ENCODE measurements around the gene CCDC136. TPM values are rescaled to one million over a fixed set of nuclear protein-coding genes. Genes with fewer than 3 reads are reported as not detected.

The CCDC136 gene
- total RNA-seq, 1 experiment from 2014 or later = 31.1 TPM

DNA sequence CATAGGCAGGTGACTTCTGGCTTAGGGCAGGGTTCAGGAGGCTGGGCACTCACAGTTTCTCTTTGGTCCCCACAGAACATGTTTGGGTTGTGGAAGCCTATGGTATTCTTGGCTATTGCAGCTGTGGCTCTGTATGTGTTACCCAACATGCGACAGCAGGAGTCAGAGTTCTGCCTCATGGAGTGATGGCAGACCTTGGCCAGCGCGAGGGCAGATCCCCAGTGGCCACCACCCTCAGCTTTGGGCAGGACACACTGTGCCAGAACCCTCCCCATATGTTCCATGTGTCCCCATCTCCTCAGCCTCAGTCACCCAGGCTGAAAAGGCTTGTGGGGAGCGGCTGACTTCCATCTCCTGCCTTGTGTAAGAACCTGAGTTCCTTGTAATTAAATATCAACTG lies 30.0 kb downstream of the CCDC136 start:
- Histone ChIP-seq H3K27ac (ENCODE audit: insufficient read length, low read depth, low read length) (no peak overlapping the region), H3K9me3 (ENCODE audit: control insufficient read depth, low read depth, low read length) (no peaks in the 10 kb centered on the region), H3K14ac (ENCODE audit: insufficient read depth, low read length) (no peak overlapping the region), H3K79me1 (ENCODE audit: insufficient read depth, low read depth, low read length, poor library complexity, severe bottlenecking) (no peaks in the 10 kb centered on the region), H4K91ac (ENCODE audit: insufficient read length, low read depth, low read length) (no peak overlapping the region), H2BK120ac (ENCODE audit: low read depth, low read length, poor library complexity, severe bottlenecking) (no peak overlapping the region), H3K18ac (ENCODE audit: insufficient read length, low read depth, low read length) (no peak overlapping the region), H3K4me2 (ENCODE audit: insufficient read depth, insufficient read length, low read length) (no peak overlapping the region), H3K4ac (ENCODE audit: low read depth, low read length) (no peak overlapping the region), H2BK12ac (ENCODE audit: insufficient read length, low read depth, low read length) (no peak overlapping the region), H3K23ac (ENCODE audit: insufficient read length, low read depth, low read length) (no peak overlapping the region), H4K20me1 (ENCODE audit: control insufficient read depth, insufficient read depth, insufficient read length) (no peaks in the 10 kb centered on the region), H3K56ac (ENCODE audit: insufficient read length, low read depth, low read length) (no peak overlapping the region), H2AK5ac (ENCODE audit: insufficient read length, low read length) (no peak overlapping the region), H3K27me3 (ENCODE audit: insufficient read depth, low read length) (no peaks in the 10 kb centered on the region), H4K8ac (replicated peaks; ENCODE audit: insufficient read length, low read depth, low read length) (no peak overlapping the region), H3K9ac (ENCODE audit: extremely low read depth, insufficient read length, low read length) (no peak overlapping the region), H2BK15ac (ENCODE audit: low read depth, low read length) (no peak overlapping the region), H3K79me2 (ENCODE audit: insufficient read depth, low read length) (no peaks in the 10 kb centered on the region), H2BK5ac (ENCODE audit: insufficient read length, low read length) (no peak overlapping the region), H3K23me2 (ENCODE audit: insufficient read length, low read depth, low read length, poor library complexity, severe bottlenecking) (no peaks in the 10 kb centered on the region), H3T11ph (ENCODE audit: low read length) (no peak overlapping the region), H2AFZ (ENCODE audit: low read length) (no peak overlapping the region), H4K5ac (ENCODE audit: insufficient read length, low read depth, low read length) (no peak overlapping the region), H3K4me1 (ENCODE audit: insufficient read depth, low read length) (no peaks in the 10 kb centered on the region), H2BK20ac (ENCODE audit: low read depth, low read length, poor library complexity, severe bottlenecking) (no peak overlapping the region)
- no peak overlapping the region for H3K4me3 Mint-ChIP-seq
- no peaks in the 10 kb centered on the region for H3K36me3 Mint-ChIP-seq (ENCODE audit: insufficient read depth in 1 of 3, low read depth in 3 of 3)
- TF ChIP-seq, protein P1, sequence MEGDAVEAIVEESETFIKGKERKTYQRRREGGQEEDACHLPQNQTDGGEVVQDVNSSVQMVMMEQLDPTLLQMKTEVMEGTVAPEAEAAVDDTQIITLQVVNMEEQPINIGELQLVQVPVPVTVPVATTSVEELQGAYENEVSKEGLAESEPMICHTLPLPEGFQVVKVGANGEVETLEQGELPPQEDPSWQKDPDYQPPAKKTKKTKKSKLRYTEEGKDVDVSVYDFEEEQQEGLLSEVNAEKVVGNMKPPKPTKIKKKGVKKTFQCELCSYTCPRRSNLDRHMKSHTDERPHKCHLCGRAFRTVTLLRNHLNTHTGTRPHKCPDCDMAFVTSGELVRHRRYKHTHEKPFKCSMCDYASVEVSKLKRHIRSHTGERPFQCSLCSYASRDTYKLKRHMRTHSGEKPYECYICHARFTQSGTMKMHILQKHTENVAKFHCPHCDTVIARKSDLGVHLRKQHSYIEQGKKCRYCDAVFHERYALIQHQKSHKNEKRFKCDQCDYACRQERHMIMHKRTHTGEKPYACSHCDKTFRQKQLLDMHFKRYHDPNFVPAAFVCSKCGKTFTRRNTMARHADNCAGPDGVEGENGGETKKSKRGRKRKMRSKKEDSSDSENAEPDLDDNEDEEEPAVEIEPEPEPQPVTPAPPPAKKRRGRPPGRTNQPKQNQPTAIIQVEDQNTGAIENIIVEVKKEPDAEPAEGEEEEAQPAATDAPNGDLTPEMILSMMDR (conservative IDR thresholded peaks at IDR 0.05) = no peak
- H3K4me1 Mint-ChIP-seq = peaks cover 0 to 4% of the 10 kb centered on the region in 2 experiments; a peak in 3 of 4 replicates
- H3K27ac Mint-ChIP-seq = no peak overlapping the region
- no peaks in the 10 kb centered on the region for H3K9me3 Mint-ChIP-seq
- no peak for DNase-seq
- H3K27me3 Mint-ChIP-seq (ENCODE audit: low read depth) = peaks cover 2% of the 10 kb centered on the region; the same call in 1 of the 2 replicates
- no CpG with 5 or more reads among the region's 4 CpGs for WGBS (ENCODE audit: extremely low coverage, insufficient read length, low lambda C conversion rate)
